Trophoblast cell (in vitro differentiated cells and primary cell): ENCODE data around the gene PRAMEF18.
"Not testable (repeated sequence)": the region's sequence is repeated elsewhere in the genome, so short reads cannot be mapped to it uniquely, and the experiment has no call there.

Source experiments
- DNase-seq, 2 donors: peaks; one replicate each; pipeline ENCODE4 v3.0.0-alpha.2; 2016
- H2AFZ ChIP-seq: 2 replicates; pipeline ENCODE4 v1.6.1; 2013; ENCODE audit warnings: low read length, moderate library complexity, mild to moderate bottlenecking; ENCODE audit not compliant: insufficient read depth, poor library complexity
- H2AK5ac ChIP-seq: 2 replicates; pipeline ENCODE4 v1.6.1; 2013; ENCODE audit warnings: mild to moderate bottlenecking, low read length
- H2BK120ac ChIP-seq: 2 replicates; pipeline ENCODE4 v1.6.1; 2013; ENCODE audit warnings: low read length, mild to moderate bottlenecking, moderate library complexity; ENCODE audit not compliant: insufficient read depth, poor library complexity
- H2BK12ac ChIP-seq: 2 replicates; pipeline ENCODE4 v1.6.1; 2013; ENCODE audit warnings: mild to moderate bottlenecking, low read length, moderate library complexity
- H2BK5ac ChIP-seq: 2 replicates; pipeline ENCODE4 v1.6.1; 2013; ENCODE audit warnings: low read length, low read depth, moderate library complexity, mild to moderate bottlenecking; ENCODE audit not compliant: poor library complexity
- H3K14ac ChIP-seq: 2 replicates; pipeline ENCODE4 v1.6.1; 2013; ENCODE audit warnings: mild to moderate bottlenecking, low read length
- H3K18ac ChIP-seq: 2 replicates; pipeline ENCODE4 v1.6.1; 2013; ENCODE audit warnings: mild to moderate bottlenecking, low read length
- H3K23ac ChIP-seq: 2 replicates; pipeline ENCODE4 v1.6.1; 2013; ENCODE audit warnings: low read length
- H3K27ac ChIP-seq: 2 replicates; pipeline ENCODE4 v1.5.1; 2013; ENCODE audit warnings: low read depth, mild to moderate bottlenecking, inconsistent platforms, low read length, moderate library complexity
- H3K27me3 ChIP-seq: 2 replicates; pipeline ENCODE4 v1.6.1; 2013; ENCODE audit warnings: inconsistent platforms, mild to moderate bottlenecking, low read length, moderate library complexity; ENCODE audit not compliant: insufficient read depth
- H3K36me3 ChIP-seq, 2 experiments: 1 replicate in 1 of 2; 2 replicates in 1 of 2; pipeline ENCODE4 v1.6.1; 2013; ENCODE audit warnings: low read length in 2 of 2, mild to moderate bottlenecking in 2 of 2, moderate library complexity in 1 of 2; ENCODE audit not compliant: insufficient read depth in 2 of 2, control insufficient read depth in 1 of 2
- H3K4ac ChIP-seq: 2 replicates; pipeline ENCODE4 v1.6.1; 2013; ENCODE audit warnings: low read depth, mild to moderate bottlenecking, low read length, moderate library complexity
- H3K4me1 ChIP-seq, 2 experiments: 1 replicate in 1 of 2; 2 replicates in 1 of 2; pipeline ENCODE4 v1.6.1; 2013; ENCODE audit warnings: low read length in 2 of 2, mild to moderate bottlenecking in 2 of 2, moderate library complexity in 1 of 2; ENCODE audit not compliant: insufficient read depth in 2 of 2, control insufficient read depth in 1 of 2
- H3K4me2 ChIP-seq: 2 replicates; pipeline ENCODE4 v1.6.1; 2013; ENCODE audit warnings: inconsistent platforms, mild to moderate bottlenecking, low read length, moderate library complexity
- H3K4me3 ChIP-seq: 2 replicates; pipeline ENCODE4 v1.5.1; 2013; ENCODE audit warnings: mild to moderate bottlenecking, low read depth, low read length, inconsistent platforms
- H3K79me1 ChIP-seq: one replicate; pipeline ENCODE4 v1.6.1; 2013; ENCODE audit warnings: low read length
- H3K79me2 ChIP-seq: 2 replicates; pipeline ENCODE4 v1.6.1; 2013; ENCODE audit warnings: low read length, mild to moderate bottlenecking; ENCODE audit not compliant: control insufficient read depth, insufficient read depth, poor library complexity
- H3K9ac ChIP-seq: 2 replicates; pipeline ENCODE4 v1.6.1; 2013; ENCODE audit warnings: mild to moderate bottlenecking, low read length
- H3K9me3 ChIP-seq: 2 replicates; pipeline ENCODE4 v1.6.1; 2013; ENCODE audit warnings: low read depth, mild to moderate bottlenecking, control low read depth, inconsistent platforms, low read length; ENCODE audit not compliant: insufficient read depth
- H4K12ac ChIP-seq: 2 replicates; pipeline ENCODE4 v1.6.1; 2013; ENCODE audit warnings: low read depth, mild to moderate bottlenecking, low read length, moderate library complexity
- H4K8ac ChIP-seq: 2 replicates; pipeline ENCODE4 v1.6.1; 2013; ENCODE audit warnings: low read depth, mild to moderate bottlenecking, low read length, moderate library complexity
- H4K91ac ChIP-seq: one replicate; pipeline ENCODE4 v1.6.1; 2013; ENCODE audit warnings: low read depth, mild to moderate bottlenecking, low read length, moderate library complexity
- WGBS: extraction: QIAGEN DNeasy Blood & Tissue Kit; methylation state at CpG from one replicate; pipeline ENCODE4 v1.1.7; 2013; ENCODE audit warnings: missing lambda C conversion rate; ENCODE audit not compliant: insufficient read length, insufficient coverage; ENCODE audit errors: extremely low coverage; 5-methylcytosine and 5-hydroxymethylcytosine counted together

PRAMEF18 gene

DNA sequence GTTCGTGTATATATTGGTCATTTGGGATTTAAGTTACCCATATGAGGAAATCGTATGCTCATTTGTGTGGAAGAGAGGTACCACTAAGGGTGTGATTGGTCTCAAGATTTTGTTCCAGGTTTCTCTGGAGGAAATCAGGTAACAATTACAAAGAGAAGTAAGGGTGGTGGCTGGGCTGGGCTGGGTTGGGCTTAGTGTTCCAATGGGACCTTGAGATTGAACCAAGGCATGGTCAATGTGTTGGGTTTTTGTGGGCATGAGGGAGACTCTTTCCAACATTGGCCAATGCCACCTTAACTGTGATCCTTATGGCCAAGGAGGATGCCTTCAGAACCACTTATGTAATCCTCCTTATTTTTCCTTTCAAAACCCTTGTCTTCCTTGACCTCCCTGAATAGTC is 4.6 kb upstream of the PRAMEF18 start:
- not testable (repeated sequence) for H3K9ac ChIP-seq, DNase-seq, H3K4me3 ChIP-seq, H4K8ac ChIP-seq, H3K4me2 ChIP-seq, H2BK5ac ChIP-seq, H3K23ac ChIP-seq, H3K4ac ChIP-seq, H3K27ac ChIP-seq, H2AFZ ChIP-seq, H3K27me3 ChIP-seq, H3K79me1 ChIP-seq, H4K91ac ChIP-seq, H4K12ac ChIP-seq, H3K4me1 ChIP-seq, H3K36me3 ChIP-seq, H3K79me2 ChIP-seq, H3K18ac ChIP-seq, H2AK5ac ChIP-seq, H2BK120ac ChIP-seq, H3K14ac ChIP-seq, H2BK12ac ChIP-seq
- H3K9me3 ChIP-seq: peaks cover 45% of the 10 kb centered on the region
- WGBS: no CpG with 5 or more reads among the region's 2 CpGs

DNA sequence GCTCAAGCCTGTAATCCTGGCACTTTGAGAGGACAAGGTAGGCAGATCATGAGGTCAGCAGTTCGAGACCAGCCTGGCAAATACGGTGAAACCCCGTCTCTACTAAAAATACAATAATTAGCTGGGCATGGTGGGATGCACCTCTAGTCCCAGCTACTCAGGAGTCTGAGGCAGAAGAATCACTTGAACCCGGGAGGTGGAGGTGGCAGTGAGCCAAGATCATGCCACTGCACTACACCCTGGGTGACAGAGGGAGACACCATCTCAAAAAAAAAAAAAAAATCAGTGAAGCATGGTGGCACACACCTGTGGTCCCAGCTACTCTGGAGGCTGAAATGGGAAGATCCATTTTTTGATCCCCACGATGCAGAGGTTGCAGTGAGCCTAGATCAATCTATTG is 4.1 kb upstream of the PRAMEF18 start:
- not testable (repeated sequence) for H2AK5ac ChIP-seq

DNA sequence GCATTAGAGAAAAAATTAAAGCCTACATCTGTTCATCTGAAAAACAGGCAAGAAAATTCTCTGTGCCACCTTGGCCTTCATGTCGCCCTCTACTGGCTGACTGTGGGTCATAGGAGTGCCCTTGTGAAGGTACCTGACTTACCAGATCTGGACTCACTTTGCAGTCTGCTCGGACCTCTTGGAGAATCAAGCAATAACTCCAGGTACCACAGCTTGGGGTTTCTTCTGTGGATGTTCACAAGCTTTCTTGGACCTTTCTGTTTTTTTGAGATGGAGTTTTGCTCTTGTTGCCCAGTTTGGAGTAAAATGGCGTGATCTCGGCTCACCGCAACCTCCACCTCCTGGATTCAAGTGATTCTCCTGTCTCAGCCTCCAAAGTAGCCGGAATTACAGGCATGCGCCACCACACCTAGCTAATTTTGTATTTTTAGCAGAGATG is 2.4 kb upstream of the PRAMEF18 start:
- H4K12ac ChIP-seq: no peak overlapping the region
- no peak overlapping the region for H3K14ac ChIP-seq
- H2BK12ac ChIP-seq: no peak overlapping the region
- H2AFZ ChIP-seq: no peak overlapping the region
- H4K91ac ChIP-seq: no peak overlapping the region
- no peak overlapping the region for H3K4me3 ChIP-seq
- H3K4me2 ChIP-seq: no peak overlapping the region
- H3K36me3 ChIP-seq: no peaks in the 10 kb centered on the region
- H3K27ac ChIP-seq: no peak overlapping the region
- H3K79me1 ChIP-seq: no peaks in the 10 kb centered on the region
- H2BK120ac ChIP-seq: no peak overlapping the region
- WGBS: no CpG with 5 or more reads among the region's 7 CpGs
- no peak overlapping the region for H2BK5ac ChIP-seq
- no peaks in the 10 kb centered on the region for H3K4me1 ChIP-seq
- H4K8ac ChIP-seq: no peak overlapping the region
- no peak overlapping the region for H3K18ac ChIP-seq
- peaks cover 40% of the 10 kb centered on the region for H3K9me3 ChIP-seq
- H3K79me2 ChIP-seq: no peaks in the 10 kb centered on the region
- H2AK5ac ChIP-seq: no peak overlapping the region
- DNase-seq: peak; percentile 22 to 50
- H3K27me3 ChIP-seq: no peaks in the 10 kb centered on the region
- H3K4ac ChIP-seq: no peak overlapping the region
- H3K9ac ChIP-seq: no peak overlapping the region
- no peak overlapping the region for H3K23ac ChIP-seq

More for the DNA sequence above, 4.1 kb upstream of the PRAMEF18 start:
- not testable (repeated sequence) for H3K79me2 ChIP-seq, H3K14ac ChIP-seq, H2BK120ac ChIP-seq, H2BK12ac ChIP-seq, DNase-seq, H3K27me3 ChIP-seq, H4K8ac ChIP-seq, H3K18ac ChIP-seq, H3K36me3 ChIP-seq, H4K12ac ChIP-seq, H3K23ac ChIP-seq, H4K91ac ChIP-seq, H3K27ac ChIP-seq, H3K4me2 ChIP-seq, H2AFZ ChIP-seq, H3K79me1 ChIP-seq, H3K9ac ChIP-seq, H3K4me3 ChIP-seq, H2BK5ac ChIP-seq, H3K4me1 ChIP-seq, H3K4ac ChIP-seq
- peaks cover 45% of the 10 kb centered on the region for H3K9me3 ChIP-seq
- WGBS: no CpG with 5 or more reads among the region's 5 CpGs

DNA sequence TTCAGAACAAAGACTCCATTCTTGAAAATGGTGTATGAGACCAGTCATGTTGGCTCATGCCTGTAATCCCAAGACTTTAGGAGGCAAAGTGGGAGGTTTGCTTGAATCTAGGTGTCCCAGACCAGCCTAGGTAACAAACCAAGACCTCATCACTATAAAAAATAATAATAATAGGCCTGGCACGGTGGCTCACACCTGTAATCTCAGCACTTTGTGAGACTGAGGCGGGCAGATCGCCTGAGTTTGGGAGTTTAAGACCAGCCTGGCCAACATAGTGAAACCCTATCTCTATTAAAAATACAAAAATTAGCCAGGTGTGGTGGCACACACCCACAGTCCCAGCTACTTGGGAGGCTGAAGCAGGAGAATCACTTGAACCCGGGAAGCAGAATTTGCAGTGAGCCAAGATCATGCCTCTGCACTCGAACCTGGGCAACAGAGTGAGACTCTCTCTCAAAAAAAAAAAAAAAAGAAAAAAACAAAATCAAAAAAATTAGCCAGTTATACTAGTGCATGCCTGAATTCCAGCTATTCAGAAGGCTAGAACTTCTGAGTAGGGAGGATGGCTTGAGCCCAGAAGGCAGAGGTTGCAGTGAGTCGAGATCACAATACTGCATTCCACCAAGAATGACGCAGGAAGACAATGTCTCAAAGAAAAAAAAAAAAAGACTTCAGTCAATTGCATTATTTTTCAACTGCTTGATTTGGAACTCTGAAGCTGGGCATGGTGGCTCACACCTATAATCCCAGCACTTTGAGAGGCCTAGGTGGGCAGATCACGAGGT is 1.5 kb upstream of the PRAMEF18 start:
- WGBS: no CpG with 5 or more reads among the region's 8 CpGs
- not testable (repeated sequence) for H3K4me1 ChIP-seq

More for the DNA sequence above, 1.5 kb upstream of the PRAMEF18 start:
- H2BK120ac ChIP-seq, H4K91ac ChIP-seq, H2BK12ac ChIP-seq, H3K4ac ChIP-seq, H3K27ac ChIP-seq, H2AK5ac ChIP-seq, H2AFZ ChIP-seq, H3K79me2 ChIP-seq, H3K4me2 ChIP-seq, H3K18ac ChIP-seq, H4K12ac ChIP-seq, H4K8ac ChIP-seq, H3K14ac ChIP-seq, H3K36me3 ChIP-seq, H3K27me3 ChIP-seq, H3K23ac ChIP-seq, H2BK5ac ChIP-seq, H3K79me1 ChIP-seq, H3K9ac ChIP-seq, H3K4me3 ChIP-seq: not testable (repeated sequence)
- peaks cover 34% of the 10 kb centered on the region for H3K9me3 ChIP-seq
- peak; percentile 74 to 75 for DNase-seq
